GM21381 (cell line): ENCODE data around the gene ERCC2.
A peak's percentile ranks its signal among the peaks of the same experiment; 100 is the strongest.
"Not testable (repeated sequence)": the region's sequence is repeated elsewhere in the genome, so short reads cannot be mapped to it uniquely, and the experiment has no call there.

Experiments used
- ATAC-seq: cut with Tn5 transposase; IDR thresholded peaks from one replicate; pipeline ENCODE4 v1.9.1; 2021; ENCODE audit warnings: mild to moderate bottlenecking, moderate library complexity; ENCODE audit not compliant: unreplicated experiment

Gene ERCC2

DNA sequence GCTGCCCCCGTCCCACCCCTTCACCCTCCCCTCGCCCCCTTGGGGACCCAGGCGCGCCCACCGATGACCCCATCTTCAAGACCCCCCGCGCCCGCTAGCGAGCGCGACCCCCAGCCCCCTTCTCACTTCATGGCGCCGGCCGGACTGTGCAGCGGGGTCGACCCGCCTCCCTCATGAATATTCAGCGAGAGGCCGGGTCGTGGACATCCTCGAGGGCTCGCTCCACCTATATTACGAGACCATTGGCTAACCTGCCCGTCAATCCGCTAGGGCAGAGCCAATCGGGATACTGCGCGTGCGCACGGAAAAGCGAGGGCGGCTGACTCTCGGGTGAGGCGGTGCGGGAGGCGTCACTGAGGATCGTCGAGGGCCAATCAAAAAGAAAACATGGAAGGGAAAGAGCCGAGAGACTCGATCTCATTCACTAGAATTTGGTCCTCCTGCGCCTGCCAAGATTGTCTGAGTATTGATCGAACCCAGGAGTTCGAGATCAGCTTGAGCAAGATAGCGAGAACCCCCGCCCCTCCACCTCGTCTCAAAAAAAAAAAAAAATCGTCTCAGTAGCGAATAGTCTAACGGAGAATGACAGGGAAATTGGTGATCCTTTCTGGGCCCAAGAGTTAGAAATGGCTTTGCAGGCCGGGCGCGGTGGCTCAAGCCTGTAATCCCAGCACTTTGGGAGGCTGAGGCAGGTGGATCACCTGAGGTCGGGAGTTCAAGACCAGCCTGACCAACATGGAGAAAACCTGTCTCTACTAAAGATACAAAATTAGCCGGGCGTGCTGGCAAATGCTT is at the start of gene ERCC2:
Gene ERCC2, minus strand, starts transcription at position 164 of the 795 bp plus-strand sequence. Its CDS starts 33 bp downstream, at position 131.
- peak; percentile 92 for ATAC-seq

DNA sequence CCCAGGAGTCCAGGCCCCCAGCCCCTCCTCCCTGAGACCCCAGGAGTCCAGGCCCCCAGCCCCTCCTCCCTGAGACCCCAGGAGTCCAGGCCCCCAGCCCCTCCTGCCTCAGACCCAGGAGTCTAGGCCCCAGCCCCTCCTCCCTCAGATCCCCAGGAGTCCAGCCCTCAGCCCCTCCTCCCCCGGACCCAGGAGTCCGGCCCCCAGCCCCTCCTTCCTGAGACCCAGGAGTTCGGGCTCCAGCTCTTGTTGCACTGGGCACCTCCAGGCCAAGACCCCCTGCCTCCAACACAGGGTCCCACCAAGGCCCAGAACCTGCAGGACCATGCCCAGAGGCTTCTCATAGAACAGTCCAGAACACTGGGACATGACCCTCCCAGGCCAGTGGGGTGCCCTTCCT is 49.5 kb upstream of the ERCC2 start:
- no peak for ATAC-seq

DNA sequence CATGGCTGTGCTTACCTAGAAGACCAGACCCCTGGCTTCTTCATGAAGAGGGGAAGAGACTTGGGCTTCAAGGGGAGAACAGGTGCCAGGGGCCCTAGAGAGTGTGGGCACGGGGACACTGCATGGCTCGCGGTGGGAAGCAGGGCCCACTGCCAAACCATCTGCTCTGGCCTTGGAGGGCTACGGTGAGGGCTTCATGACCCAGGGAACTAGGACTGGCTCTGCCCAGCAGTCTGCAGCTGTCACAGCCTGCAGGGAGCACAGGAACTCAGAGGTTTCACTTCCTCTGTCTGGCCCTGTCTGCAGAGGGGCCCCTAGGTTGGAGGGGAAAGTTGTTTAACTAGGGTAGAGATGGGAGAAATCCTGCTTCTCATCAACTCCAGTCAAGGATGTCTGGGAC is 49.0 kb upstream of the ERCC2 start:
- peak; percentile 41 for ATAC-seq

DNA sequence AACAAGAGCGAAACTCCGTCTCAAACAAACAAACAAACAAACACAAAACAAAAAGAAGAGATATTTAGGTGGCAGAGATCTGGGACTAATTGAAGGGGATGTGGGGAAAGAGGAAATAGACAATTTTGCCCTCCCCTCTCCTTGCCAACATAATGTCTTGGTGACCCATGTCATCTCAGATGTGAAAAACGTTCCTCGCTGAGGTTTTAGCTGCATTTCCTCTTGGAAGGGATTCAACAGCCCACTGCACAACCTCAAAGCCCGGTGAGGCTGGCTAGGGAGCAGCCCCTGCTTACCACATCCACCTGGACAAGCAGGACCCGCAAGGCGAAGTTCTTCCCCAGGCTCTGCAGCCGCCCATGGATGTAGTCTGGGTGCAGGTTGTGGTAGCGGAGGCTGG is 48.4 kb upstream of the ERCC2 start:
- ATAC-seq, result no peak

DNA sequence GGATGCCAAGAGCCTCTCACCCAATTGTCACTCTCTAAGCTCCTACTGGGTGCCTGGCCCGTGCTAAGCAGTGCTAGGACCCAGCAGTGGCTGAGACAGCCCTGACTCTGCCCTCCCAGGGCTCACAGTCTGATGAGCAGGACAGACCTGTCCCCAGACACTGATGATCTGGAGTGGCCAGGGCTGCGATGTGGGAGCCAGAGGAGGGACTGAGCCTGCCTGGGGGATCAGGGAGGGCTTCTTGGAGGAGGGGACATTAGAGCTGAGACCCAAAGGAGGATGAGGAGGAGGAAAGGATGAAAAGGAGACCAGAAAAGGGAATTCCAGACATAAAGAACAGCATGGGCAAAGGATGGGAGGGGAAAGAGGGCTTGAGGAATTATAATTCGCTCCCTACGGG is 46.8 kb upstream of the ERCC2 start:
- no peak for ATAC-seq

DNA sequence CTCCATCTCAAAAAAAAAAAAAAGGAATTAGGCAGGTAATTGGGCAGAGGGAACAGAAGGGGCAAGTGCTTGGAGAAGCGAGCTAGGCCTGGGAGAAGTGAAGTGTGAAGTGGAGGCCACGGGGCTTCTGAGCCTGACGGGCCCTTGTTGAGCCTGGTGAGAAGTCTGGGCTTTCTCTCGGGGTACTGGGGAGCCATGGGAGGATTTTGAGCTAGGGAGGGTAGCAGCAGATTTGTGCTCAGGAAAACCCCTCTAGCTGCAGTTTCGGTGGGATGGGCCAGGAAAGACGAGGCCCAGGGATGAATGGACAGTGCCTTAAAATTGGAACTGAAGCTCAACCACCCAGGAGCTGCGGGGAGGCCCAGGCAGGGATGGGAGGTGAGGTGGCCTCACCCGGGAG is 44.1 kb upstream of the ERCC2 start:
- ATAC-seq, result no peak

DNA sequence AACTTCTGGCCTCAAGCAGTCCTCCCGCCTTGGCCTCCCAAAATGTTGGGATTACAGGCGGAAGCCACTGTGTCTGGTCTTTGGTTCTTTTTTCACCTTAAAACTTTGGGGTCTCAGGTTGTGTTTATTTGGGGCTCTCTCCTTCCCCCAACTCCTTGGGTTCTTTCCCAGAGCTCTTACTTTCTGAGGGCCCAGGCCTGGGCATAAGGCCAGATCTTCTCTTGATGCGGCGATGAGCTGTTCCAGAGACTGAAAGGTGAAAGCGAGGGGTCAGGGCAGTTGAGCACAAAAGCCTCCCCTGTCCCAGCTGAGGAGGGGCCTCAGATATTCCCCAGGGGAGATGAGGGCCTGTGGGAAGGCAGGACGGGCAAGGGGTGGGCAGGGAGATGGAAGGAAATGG is 43.1 kb upstream of the ERCC2 start:
- ATAC-seq, result no peak

DNA sequence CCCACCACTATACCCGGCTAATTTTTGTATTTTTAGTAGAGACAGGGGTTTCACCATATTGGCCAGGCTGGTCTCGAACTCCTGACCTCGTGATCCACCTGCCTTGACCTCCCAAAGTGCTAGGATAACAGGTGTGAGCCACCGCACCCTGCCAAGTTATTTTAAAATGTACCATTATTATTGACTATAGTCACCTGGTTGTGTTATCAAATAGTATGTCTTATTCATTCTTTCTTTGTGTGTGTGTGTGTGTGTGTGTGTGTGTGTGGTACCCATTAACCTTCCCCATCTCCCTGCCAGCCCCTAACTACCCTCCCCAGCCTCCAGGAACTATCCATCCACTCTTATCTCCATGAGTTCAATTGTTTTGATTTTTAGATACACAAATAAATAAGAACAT is 40.0 kb upstream of the ERCC2 start:
- ATAC-seq, result not testable (repeated sequence)

DNA sequence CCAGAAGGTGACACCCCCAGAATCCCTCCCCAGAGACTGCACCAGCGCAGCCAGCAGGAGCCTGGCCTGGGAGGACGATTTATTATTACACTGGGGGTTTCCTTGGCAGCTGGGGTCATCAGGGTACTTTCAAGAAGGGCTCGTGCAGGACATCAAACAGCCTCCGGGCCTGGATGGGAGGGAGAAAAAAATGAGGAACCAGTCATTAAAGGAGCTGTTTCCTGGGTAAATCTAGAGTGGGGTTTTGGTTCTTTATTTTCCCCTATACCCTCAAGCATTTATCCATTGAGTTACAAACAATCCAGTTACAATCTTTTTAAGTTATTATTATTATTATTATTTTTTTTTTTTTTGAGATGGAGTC is 39.2 kb upstream of the ERCC2 start:
- no peak for ATAC-seq

DNA sequence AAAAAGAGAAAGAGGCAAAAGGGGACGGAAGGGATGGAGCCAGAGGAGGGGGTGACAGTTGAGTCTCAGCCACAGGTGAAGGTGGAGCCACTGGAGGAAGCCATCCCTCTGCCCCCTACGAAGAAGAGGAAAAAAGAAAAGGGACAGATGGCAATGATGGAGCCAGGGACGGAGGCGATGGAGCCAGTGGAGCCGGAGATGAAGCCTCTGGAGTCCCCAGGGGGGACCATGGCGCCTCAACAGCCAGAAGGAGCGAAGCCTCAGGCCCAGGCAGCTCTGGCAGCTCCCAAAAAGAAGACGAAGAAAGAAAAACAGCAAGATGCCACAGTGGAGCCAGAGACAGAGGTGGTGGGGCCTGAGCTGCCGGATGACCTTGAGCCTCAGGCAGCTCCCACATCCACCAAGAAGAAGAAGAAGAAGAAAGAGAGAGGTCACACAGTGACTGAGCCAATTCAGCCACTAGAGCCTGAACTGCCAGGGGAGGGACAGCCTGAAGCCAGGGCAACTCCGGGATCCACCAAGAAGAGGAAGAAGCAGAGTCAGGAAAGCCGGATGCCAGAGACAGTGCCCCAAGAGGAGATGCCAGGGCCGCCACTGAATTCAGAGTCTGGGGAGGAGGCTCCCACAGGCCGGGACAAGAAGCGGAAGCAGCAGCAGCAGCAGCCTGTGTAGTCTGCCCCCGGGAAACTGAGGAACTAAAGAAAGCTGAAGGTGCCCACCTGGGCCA is 38.6 kb upstream of the ERCC2 start:
- ATAC-seq, result no peak

DNA sequence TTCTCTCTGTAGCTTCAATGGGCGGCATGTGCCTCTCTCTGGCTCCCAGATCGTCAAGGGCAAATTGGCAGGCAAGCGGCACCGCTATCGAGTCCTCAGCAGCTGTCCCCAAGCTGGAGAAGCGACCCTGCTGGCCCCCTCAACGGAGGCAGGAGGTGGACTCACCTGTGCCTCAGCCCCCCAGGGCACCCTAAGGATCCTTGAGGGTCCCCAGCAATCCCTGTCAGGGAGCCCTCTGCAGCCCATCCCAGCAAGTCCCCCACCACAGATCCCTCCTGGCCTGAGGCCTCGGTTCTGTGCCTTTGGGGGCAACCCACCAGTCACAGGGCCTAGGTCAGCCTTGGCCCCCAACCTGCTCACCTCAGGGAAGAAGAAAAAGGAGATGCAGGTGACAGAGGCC is 37.7 kb upstream of the ERCC2 start:
- ATAC-seq, result no peak

DNA sequence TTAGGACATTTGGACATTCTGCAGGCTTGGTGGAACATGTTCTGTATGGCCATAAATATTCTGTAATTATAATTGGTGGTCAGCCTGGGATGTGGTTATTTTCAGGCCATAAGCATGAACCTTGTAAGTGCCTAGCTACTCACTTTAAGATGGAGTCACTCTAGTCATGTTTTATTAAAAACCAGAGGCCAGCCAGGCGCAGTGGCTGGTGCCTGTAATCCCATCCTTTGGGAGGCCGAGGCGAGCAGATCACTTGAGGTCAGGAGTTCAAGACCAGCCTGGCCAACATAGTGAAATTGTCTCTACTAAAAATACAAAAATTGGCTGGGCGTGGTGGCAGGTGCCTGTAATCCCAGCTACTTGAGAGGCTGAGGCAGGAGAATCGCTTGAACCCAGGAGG is 37.2 kb upstream of the ERCC2 start:
- not testable (repeated sequence) for ATAC-seq

DNA sequence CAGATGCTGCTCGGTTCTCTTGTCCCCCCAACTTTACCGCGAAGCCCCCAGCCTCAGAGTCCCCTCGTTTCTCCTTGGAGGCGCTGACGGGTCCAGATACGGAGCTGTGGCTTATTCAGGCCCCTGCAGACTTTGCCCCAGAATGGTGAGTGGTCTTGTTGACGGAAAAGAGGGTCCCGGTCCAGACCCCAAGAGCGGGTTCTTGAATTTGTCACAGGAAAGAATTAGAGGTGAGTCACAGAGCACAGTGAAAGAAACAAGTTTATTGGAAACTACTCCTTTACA is 36.7 kb upstream of the ERCC2 start:
- no peak for ATAC-seq

DNA sequence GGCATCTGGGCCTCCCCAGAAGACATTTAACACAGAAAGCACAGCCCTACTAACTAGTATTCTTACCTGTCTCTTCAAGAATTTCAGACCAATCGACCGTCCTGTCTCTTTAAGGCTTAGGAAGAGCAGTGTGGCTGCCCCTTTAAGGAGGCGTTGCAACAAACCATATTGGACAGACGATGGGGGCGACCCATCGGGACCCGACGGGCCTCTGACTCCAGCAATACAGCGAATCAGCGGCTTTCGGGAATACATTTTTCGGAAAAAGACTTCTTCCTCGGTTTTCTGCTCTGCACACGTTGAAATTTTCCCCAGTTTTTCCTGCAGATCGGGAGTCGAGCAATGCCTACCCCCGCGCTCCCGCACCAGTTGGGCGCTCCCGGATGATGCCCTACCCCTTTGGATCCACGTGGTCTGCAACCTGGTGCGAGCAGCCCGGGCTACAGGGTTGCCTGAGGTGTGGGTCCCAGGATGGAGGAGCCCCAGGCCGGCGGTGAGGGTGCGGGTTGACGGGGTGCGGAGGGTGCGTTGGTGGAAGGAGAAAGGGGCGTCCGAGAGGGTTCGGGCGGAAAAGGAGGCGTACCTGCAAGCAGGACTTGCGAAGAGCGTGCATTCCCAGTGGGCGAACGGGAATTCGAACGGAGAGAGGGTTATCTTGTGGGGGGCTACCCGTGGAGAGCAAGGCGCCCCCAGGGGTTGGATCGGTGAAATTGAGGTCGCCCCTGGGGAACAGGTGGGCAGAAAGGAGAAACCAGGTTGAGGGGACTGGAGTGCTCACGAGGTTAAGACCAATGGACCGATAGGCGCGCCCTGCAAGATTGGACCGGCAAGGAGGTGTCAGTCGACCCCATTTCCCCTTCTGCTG is 36.1 kb upstream of the ERCC2 start, which contains the start of gene POLR1G:
Gene POLR1G, plus strand, starts transcription at position 419 of the 865 bp plus-strand sequence. Its CDS starts 53 bp downstream, at position 472.
- ATAC-seq, result peak; percentile 57

DNA sequence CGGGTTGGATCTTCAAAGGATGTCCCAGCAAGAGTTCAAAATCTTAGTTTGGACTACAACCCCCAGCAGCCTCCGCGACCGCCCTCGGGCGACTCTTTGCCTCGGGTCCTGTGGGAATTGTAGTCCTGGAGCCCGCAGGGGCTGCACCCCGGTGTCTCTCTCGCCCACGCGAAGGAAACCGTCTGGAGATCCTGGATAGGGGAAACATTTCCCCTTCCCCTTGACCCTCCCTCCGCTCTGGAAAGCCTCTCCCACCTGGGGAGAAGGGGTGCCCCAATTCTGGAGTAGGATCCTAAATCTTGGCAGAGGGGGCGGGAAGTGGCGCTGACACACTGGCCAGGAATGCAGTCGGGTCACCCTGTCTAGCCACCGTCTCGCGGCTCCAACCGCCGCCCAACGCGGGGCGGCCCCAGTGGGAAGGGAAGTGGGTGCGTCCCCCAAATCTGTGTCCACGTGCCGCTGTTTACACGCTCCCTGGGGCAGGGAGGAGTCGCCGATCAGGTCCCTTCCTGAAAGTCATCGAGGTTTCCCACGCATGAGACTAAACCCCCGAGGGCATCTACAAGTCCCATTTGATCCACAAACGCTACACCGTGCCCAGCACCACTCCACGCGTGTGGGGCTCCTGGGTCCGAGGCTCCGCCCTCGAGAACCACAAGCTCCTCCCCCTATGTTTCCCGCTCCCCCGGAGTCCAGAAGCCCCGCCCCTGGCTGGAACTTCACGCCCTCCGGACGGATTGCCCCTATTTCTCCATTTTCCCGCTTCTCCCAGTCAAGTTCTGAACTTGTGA is 35.3 kb upstream of the ERCC2 start:
- ATAC-seq, result peak; percentile 39

DNA sequence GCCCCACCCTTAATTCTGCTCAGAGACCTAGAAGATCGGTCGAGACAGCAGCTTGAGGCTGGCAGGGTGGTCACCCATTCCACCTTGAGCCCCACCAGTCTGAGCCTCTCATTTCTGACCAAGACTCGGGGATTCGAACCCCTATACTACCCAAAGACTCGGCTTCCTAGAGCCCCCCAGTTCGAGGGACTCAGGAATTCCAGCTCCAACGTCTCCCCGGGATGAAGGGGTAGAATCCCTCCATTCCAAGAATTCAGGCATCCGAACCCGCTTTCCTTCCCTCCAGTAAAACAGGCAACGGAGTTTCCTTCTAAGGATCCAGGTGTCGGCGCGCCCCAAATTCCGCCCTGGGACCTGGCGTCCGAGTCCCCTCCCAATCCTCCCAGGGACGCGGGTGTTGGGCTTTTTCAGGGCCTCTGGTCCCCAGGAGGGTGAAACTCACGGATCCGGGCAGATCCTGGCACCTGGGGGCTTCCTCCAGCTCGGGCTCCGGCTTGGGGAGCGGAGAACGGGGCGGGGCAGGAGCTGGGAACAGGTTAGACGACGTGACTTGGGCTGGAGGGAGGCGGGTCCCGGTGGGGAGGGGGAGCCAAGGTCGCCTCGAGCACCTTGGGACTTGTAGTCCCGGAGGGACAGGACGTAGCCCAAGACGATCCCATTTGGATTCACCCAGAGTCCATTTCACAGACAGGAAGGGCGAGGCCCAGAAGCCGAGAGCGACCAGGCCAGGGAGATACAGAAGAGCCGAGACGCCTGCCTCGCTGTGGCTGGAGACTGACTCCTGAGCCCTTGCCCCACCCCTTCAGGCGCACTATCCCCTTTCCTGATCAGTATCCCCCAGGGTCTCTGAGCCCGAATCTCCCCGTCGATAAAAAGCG is 34.4 kb upstream of the ERCC2 start, which contains the start of gene PPP1R13L:
Gene PPP1R13L, minus strand, starts transcription at position 513 of the 878 bp plus-strand sequence. CDS start 6,751 bp downstream, outside the sequence.
- peak; percentile 32 for ATAC-seq

DNA sequence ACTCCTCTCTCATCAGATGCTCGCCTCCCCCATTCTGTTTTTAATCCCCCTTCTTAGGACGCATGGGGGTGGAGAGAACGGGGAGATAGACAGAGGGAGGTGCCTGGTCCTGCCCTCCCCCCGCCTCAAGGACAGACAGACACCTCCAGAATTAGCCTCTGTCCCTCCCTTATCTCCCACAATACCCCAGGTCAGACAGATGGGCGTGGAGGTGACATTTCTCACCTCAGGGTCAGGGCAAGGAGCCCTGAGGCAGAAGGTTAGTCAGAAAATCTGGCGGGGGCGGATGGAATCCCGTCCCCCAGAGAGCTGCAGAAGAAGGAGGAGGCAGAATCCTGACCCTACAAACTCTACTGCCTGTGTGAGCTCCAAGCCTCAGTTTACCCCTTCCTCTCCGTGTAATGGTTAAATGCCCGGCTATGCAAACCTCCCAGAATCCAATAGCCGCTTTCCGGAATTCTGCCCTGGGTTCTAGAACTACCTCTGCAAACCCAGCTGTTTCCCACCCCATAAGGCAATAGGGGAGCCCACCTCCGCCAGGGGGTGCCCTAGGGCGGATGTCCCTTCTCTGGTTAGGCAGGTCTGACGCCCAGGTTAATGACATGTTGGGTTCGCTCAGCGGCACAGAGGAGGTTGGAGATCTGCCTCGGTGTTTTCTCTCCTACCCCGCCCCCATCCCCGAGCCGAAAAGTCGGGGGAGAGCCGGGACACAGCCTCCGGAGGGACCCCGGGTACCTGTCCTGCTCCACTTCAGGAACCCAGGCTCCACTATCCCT is 33.6 kb upstream of the ERCC2 start:
- no peak for ATAC-seq

DNA sequence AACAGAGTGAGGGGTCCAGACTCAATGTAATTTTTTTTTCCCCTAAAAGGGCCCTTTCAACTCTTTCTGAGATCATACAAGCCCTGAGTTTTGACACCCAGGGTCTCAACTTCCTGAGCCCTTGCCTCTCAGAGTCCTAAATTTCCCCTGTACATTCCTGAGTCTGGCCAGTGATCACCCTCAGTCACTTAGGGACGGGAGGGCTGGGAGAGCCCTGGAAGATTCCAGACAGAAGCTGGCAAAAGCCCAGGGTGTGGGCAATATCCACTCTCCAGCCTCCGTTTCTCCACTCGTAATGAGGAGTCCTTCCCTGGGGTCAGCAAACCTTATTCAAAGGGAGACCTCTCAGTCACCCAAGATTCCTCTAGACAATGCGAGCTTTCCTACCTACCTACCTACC is 32.9 kb upstream of the ERCC2 start:
- no peak for ATAC-seq
